Mesenteric fat pad (tissue), 1 donor: Measurements from ENCODE around the gene MFAP4. TPM values are rescaled to one million over a fixed set of nuclear protein-coding genes. Genes with fewer than 3 reads are reported as not detected.

Experiments
- DNase-seq: peaks from one replicate; pipeline ENCODE4 v3.0.0-alpha.2; 2020; ENCODE audit warnings: low spot score
- microRNA-seq: library from miRNA; unstranded; fragments of <30 nt; microRNA quantifications from one replicate; pipeline ENCODE4 v1.2.0, GENCODE V29; 2020; ENCODE audit warnings: borderline number of aligned reads
- total RNA-seq: library from RNA; stranded (reverse); fragmentation: NEBNext Ultra II Directional; extraction: Animal tissue kit (Norgen Biotek cat#: 25700); gene quantifications from one replicate; pipeline ENCODE4 v1.2.1, GENCODE V29; 2021
- donor health status: DM: yes; HTN: yes; CAD: no.

Gene MFAP4
- total RNA-seq, 1 donor from 2014 or later = 96.7 TPM

DNA sequence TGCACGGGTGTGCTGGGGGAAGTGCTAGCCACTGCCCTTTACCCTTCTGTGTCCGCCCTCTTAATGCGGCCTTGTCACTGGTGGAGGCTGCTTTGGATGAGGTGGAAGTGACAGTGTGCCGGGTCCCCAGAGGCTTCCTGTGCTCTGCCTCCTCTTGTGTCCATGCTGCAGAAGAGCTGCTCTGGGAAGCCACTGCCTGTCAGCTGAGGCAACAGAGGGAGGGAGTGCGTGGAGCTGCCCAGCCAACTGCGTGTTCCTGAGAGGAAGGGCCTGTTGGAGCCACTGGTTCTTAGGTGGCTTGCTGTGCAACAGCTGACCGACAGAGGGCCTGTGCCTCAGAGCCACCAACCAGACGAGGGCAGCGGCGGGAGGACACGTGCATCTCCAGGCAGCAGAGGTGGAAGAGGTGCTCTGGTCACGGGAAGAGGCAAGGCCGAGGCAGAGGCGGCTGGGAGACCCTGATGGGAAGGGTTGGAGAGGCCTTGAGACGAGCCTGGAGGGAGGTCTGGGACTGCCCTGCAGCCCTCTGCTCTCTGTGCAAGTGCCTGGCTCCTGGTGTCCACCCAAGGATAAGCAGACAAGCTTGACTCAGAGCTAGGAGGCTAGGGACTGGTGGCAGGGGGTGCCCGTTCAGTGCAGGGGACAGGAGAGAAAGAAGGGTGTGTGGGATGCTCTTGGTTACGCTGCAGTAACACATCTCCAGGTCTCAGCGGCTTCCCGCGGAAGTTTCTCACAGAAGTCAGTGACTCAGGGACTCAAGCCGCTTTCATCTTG lies 49.9 kb downstream of the MFAP4 start:
- DNase-seq = no peak

DNA sequence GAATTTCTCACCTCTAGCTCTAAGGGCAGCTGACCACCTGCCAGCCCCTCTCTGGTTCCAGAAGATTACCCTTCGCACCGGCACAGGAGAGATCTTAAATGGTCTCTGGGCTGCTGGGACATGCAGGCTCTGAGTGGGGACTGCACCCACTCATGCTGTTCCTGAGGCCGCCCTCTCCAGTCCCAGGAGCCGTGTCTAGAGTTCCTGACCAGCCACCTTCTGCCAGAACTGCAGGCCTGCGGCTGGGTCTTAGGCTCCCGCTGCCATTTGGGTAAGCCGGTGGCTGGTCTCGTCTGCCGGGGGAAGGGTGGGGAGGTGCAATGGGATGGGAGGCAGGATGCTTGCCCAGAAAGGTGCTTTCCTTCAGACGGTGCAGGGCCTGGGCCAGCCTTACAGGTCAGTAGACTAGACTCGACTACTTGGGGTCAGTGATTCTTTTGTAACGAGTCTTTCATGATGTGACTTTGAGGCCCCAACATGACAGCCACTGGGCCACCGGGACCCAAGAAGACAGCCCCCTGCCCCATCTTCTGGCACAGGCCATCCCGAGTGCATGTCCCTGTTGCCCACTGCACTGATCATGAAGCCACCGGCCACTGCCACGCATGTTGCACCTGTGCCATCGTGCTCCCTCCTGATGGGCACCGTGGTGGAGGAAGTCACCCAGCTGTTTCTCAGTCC lies 50.9 kb downstream of the MFAP4 start:
- peak; percentile 80 for DNase-seq

DNA sequence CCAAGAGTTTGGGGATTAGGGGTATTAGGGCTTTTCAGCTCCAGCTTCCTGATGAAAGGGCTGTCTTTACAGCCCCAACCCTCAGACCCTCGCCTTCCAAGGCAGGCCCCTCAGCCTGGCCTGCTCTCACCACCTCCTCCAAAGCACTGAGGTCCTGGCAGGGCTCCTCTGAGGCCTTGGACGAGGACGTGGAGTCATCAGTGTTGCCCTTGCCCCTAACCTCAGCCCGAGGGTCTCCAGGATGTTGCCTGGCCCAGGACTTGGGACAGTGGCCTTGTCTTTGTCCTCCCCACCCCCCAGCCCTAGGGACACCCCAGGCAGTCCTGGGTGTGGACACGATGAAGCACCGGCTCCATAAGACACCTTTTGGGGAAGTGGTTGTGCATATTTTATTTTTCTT lies 52.7 kb downstream of the MFAP4 start:
- DNase-seq = peak; percentile 68

GRCh38 chr17:19333736-19334290 lies 53.2 kb downstream of the MFAP4 start:
- DNase-seq = peak; percentile 84

Small RNAs within 50 kb of the gene (microRNA-seq; reads per million reads assigned to microRNA genes)
- gene MIR1180 = 152 reads per million, percentile 52 among the genes with 10 or more reads in this experiment

Other genes starting within 250 kb of the MFAP4 start
- gene EPN2, start 149.8 kb downstream of the MFAP4 start, total RNA-seq = 45.1 TPM
- 7.5 TPM for gene B9D1, start 24.5 kb downstream of the MFAP4 start, total RNA-seq
- gene MAPK7, start 8.7 kb downstream of the MFAP4 start, total RNA-seq = 27.2 TPM
- 3.9 TPM for gene RNF112, start 24.0 kb upstream of the MFAP4 start, total RNA-seq
- gene SLC47A1, start 146.7 kb upstream of the MFAP4 start, total RNA-seq = 7.0 TPM